Keratinocyte (primary cell): Measurements from ENCODE around the gene OR56B1. TPM values are rescaled to one million over a fixed set of nuclear protein-coding genes. Genes with fewer than 3 reads are reported as not detected.

ENCODE experiments used
- DNase-seq: peaks from one replicate; pipeline ENCODE4 v3.0.0-alpha.2; 2011; ENCODE audit warnings: low read depth, missing footprints, low spot score
- FAIRE-seq: peaks from 2 replicates; lab custom pipeline; 2011; peaks lifted over from hg19 to GRCh38; lab: Jason Lieb, UNC
- H2AFZ ChIP-seq: 2 replicates; pipeline ENCODE4 v1.6.0; 2012; ENCODE audit warnings: low read length, control low read depth, inconsistent platforms; ENCODE audit not compliant: control insufficient read depth
- H3K27ac ChIP-seq: 2 replicates; pipeline ENCODE4 v1.5.1; 2011; ENCODE audit warnings: low read length; ENCODE audit not compliant: control insufficient read depth, insufficient read depth
- H3K27me3 ChIP-seq: 3 replicates; pipeline ENCODE4 v1.6.0; 2011; ENCODE audit warnings: low read length; ENCODE audit not compliant: control insufficient read depth, insufficient read depth; ENCODE audit errors: extremely low read depth
- H3K36me3 ChIP-seq, 2 experiments: 2 replicates in 1 of 2; 3 replicates in 1 of 2; pipeline ENCODE4 v1.5.1; 2011; ENCODE audit warnings: low read length in 2 of 2, mild to moderate bottlenecking in 1 of 2; ENCODE audit not compliant: control insufficient read depth in 2 of 2, insufficient read depth in 2 of 2; ENCODE audit errors: extremely low read depth in 1 of 2
- H3K4me1 ChIP-seq: 3 replicates; pipeline ENCODE4 v1.5.1; 2011; ENCODE audit warnings: low read length; ENCODE audit not compliant: control insufficient read depth, insufficient read depth; ENCODE audit errors: extremely low read depth
- H3K4me2 ChIP-seq: 3 replicates; pipeline ENCODE4 v1.6.0; 2011; ENCODE audit warnings: low read depth, low read length; ENCODE audit not compliant: control insufficient read depth, insufficient read depth; ENCODE audit errors: extremely low read depth
- H3K4me3 ChIP-seq, 3 experiments: fragments of 200-600 bp in 1 of 3; sonication (generic) in 1 of 3; 2 replicates in 2 of 3; 3 replicates in 1 of 3; pipeline ENCODE4 v1.5.1; 2011 to 2016; ENCODE audit warnings: low read length in 3 of 3, mild to moderate bottlenecking in 3 of 3, control low read depth in 2 of 3, inconsistent platforms in 1 of 3, low read depth in 1 of 3, mixed read lengths in 1 of 3, mixed run types in 1 of 3, moderate library complexity in 1 of 3; ENCODE audit not compliant: control insufficient read depth in 2 of 3, insufficient read depth in 2 of 3; ENCODE audit errors: extremely low read depth in 1 of 3
- H3K79me2 ChIP-seq: 2 replicates; pipeline ENCODE4 v1.6.0; 2012; ENCODE audit warnings: low read length; ENCODE audit not compliant: control insufficient read depth, insufficient read depth
- H3K9ac ChIP-seq: 3 replicates; pipeline ENCODE4 v1.6.0; 2011; ENCODE audit warnings: low read length; ENCODE audit not compliant: control insufficient read depth, insufficient read depth; ENCODE audit errors: extremely low read depth
- H3K9me1 ChIP-seq: 3 replicates; pipeline ENCODE4 v1.6.0; 2011; ENCODE audit warnings: low read length; ENCODE audit not compliant: control insufficient read depth, insufficient read depth; ENCODE audit errors: extremely low read depth
- H3K9me3 ChIP-seq: 2 replicates; pipeline ENCODE4 v1.5.1; 2012; ENCODE audit warnings: low read depth, low read length; ENCODE audit not compliant: control insufficient read depth
- H4K20me1 ChIP-seq: 3 replicates; pipeline ENCODE4 v1.6.0; 2011; ENCODE audit warnings: low read length; ENCODE audit not compliant: control insufficient read depth, insufficient read depth; ENCODE audit errors: extremely low read depth
- EZH2 ChIP-seq: IDR thresholded peaks from one replicate; pipeline ENCODE4 v1.6.1; 2012; ENCODE audit warnings: inconsistent platforms, mild to moderate bottlenecking, low read length, moderate library complexity
- dilution Hi-C: fragments of 300-500 bp; cut with MboI; formaldehyde crosslinking; loops from one replicate; pipeline ENCODE4 v1.7.0; 2020; ENCODE audit warnings: low sequenced_read_pairs; ENCODE audit not compliant: extremely low pct_ligation_motif_present
- polyA plus RNA-seq, 5 experiments: library from polyadenylated mRNA; depleted of rRNA in 3 of 5; stranded (reverse) in 3 of 5; stranded (forward) in 1 of 5; unstranded in 1 of 5; fragments of >200 nt; gene quantifications; 1 replicate in 1 of 5; 2 replicates in 3 of 5; 3 replicates in 1 of 5; pipeline versions ENCODE4 v1.2.1 to v1.2.3, GENCODE V29; 2011 to 2012; ENCODE audit warnings: missing spikeins in 2 of 5, low read depth in 1 of 5, low replicate concordance in 1 of 5
- TF ChIP-seq, protein P1 (sequence below), 3 experiments: IDR thresholded peaks in 1 of 3; conservative IDR thresholded peaks in 1 of 3; optimal IDR thresholded peaks in 1 of 3; 2 replicates in 2 of 3; 3 replicates in 1 of 3; pipeline versions ENCODE3 to v1.5.1; 2011; ENCODE audit warnings: low read length in 3 of 3, mild to moderate bottlenecking in 3 of 3, moderate library complexity in 2 of 3, control low read depth in 1 of 3, inconsistent platforms in 1 of 3; ENCODE audit not compliant: insufficient read depth in 2 of 3; ENCODE audit errors: extremely low read depth in 1 of 3

Gene OR56B1
- polyA plus RNA-seq, 1 donor (not counting 4 experiments of a cell fraction or from before 2014, with no cell fraction given): not detected

DNA sequence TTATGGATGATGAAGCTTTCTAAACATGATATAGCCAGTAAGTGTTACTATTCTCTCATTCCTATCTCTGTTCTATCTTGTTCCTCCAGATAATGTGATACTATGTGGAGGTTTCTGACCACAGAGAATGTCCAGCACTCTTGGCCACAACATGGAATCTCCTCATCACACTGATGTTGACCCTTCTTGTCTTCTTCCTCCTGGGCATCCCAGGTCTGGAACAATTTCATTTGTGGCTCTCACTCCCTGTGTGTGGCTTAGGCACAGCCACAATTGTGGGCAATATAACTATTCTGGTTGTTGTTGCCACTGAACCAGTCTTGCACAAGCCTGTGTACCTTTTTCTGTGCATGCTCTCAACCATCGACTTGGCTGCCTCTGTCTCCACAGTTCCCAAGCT is 9.9 kb upstream of the OR56B1 start:
- Histone ChIP-seq H4K20me1 (no peaks in the 10 kb centered on the region), H3K27me3 (no peaks in the 10 kb centered on the region), H3K27ac (no peak overlapping the region), H3K9me3 (no peaks in the 10 kb centered on the region), H3K4me3 (no peak overlapping the region), H3K79me2 (no peaks in the 10 kb centered on the region), H3K9ac (no peak overlapping the region), H2AFZ (no peak overlapping the region), H3K9me1 (no peaks in the 10 kb centered on the region), H3K4me2 (no peak overlapping the region), H3K4me1 (no peaks in the 10 kb centered on the region), H3K36me3 (no peaks in the 10 kb centered on the region)
- dilution Hi-C loops: no loop called here
- FAIRE-seq (no peak), DNase-seq (no peak)
- TF ChIP-seq, protein P1, sequence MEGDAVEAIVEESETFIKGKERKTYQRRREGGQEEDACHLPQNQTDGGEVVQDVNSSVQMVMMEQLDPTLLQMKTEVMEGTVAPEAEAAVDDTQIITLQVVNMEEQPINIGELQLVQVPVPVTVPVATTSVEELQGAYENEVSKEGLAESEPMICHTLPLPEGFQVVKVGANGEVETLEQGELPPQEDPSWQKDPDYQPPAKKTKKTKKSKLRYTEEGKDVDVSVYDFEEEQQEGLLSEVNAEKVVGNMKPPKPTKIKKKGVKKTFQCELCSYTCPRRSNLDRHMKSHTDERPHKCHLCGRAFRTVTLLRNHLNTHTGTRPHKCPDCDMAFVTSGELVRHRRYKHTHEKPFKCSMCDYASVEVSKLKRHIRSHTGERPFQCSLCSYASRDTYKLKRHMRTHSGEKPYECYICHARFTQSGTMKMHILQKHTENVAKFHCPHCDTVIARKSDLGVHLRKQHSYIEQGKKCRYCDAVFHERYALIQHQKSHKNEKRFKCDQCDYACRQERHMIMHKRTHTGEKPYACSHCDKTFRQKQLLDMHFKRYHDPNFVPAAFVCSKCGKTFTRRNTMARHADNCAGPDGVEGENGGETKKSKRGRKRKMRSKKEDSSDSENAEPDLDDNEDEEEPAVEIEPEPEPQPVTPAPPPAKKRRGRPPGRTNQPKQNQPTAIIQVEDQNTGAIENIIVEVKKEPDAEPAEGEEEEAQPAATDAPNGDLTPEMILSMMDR (optimal IDR thresholded peaks at IDR 0.05 in 1 of 3, IDR thresholded peaks at IDR 0.05 in 1 of 3, conservative IDR thresholded peaks at IDR 0.05 in 1 of 3; ENCODE audit: extremely low read depth in 1 of 3, insufficient read depth in 2 of 3, low read length in 3 of 3): no peak
- no peak for TF ChIP-seq EZH2

DNA sequence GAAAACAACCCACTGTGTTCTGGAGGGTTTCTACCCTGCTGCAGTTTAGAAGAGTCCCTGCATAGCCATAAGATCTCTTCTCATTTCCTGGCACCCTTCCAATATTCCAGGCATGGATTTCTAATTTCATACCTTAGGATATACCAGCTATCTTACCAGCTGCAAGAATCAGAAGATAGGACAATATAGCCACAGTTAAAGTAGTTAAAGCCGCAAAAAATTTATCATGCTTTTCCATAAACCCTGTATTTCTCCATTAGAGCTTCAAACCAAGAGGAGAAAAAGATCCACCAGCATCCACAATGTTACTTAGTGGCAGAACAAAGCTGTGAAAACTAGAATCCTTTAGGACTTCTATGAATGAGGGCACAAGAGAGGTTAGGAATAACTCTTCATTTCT is 8.6 kb upstream of the OR56B1 start:
- Histone ChIP-seq H4K20me1 (no peaks in the 10 kb centered on the region), H3K4me1 (no peaks in the 10 kb centered on the region), H3K9me1 (no peaks in the 10 kb centered on the region), H3K4me3 (no peak overlapping the region), H3K9me3 (no peaks in the 10 kb centered on the region), H3K9ac (no peak overlapping the region), H3K4me2 (no peak overlapping the region), H3K79me2 (no peaks in the 10 kb centered on the region), H3K36me3 (no peaks in the 10 kb centered on the region), H2AFZ (no peak overlapping the region), H3K27me3 (no peaks in the 10 kb centered on the region), H3K27ac (no peak overlapping the region)
- DNase-seq (no peak), FAIRE-seq (no peak)
- no peak for TF ChIP-seq EZH2
- TF ChIP-seq, protein P1 (optimal IDR thresholded peaks at IDR 0.05 in 1 of 3, IDR thresholded peaks at IDR 0.05 in 1 of 3, conservative IDR thresholded peaks at IDR 0.05 in 1 of 3; ENCODE audit: extremely low read depth in 1 of 3, insufficient read depth in 2 of 3, low read length in 3 of 3): no peak
- dilution Hi-C loops: no loop called here
